Fibroblast of lung (primary cell): ENCODE results near the gene GPS1. TPM values are rescaled to one million over a fixed set of nuclear protein-coding genes. Genes with fewer than 3 reads are reported as not detected.

Experiments used
- DNase-seq, 2 donors: peaks; one replicate each; pipeline versions ENCODE4 v3.0.0 to v3.0.0-alpha.2; 2010; ENCODE audit warnings: low read depth in 2 of 2
- H2AFZ ChIP-seq: 2 replicates; pipeline ENCODE4 v1.5.1; 2012; ENCODE audit warnings: low read length, control low read depth, inconsistent platforms
- H3K27ac ChIP-seq: 2 replicates; pipeline ENCODE4 v1.5.1; 2011; ENCODE audit warnings: low read length, control low read depth; ENCODE audit not compliant: insufficient read depth
- H3K27me3 ChIP-seq: 2 replicates; pipeline ENCODE4 v1.5.1; 2011; ENCODE audit warnings: mild to moderate bottlenecking, low read length; ENCODE audit not compliant: control insufficient read depth, insufficient read depth
- H3K36me3 ChIP-seq: 2 replicates; pipeline ENCODE4 v1.5.1; 2011; ENCODE audit warnings: low read length; ENCODE audit not compliant: control insufficient read depth, insufficient read depth
- H3K4me1 ChIP-seq: 2 replicates; pipeline ENCODE4 v1.5.1; 2011; ENCODE audit warnings: low read length; ENCODE audit not compliant: control insufficient read depth, insufficient read depth; ENCODE audit errors: extremely low read depth
- H3K4me2 ChIP-seq: 2 replicates; pipeline ENCODE4 v1.5.1; 2011; ENCODE audit warnings: low read length, control low read depth; ENCODE audit not compliant: insufficient read depth; ENCODE audit errors: extremely low read depth
- H3K4me3 ChIP-seq, 4 experiments: fragments of 200-600 bp in 1 of 4; sonication (generic) in 1 of 4; replicated peaks in 1 of 4; 2 replicates each; pipeline ENCODE4 v1.5.1; 2011 to 2016; ENCODE audit warnings: low read length in 4 of 4, low read depth in 3 of 4, mild to moderate bottlenecking in 3 of 4, control low read depth in 2 of 4, inconsistent platforms in 1 of 4, mixed read lengths in 1 of 4; ENCODE audit not compliant: insufficient read depth in 1 of 4; ENCODE audit errors: control extremely low read depth in 1 of 4
- H3K79me2 ChIP-seq: 2 replicates; pipeline ENCODE4 v1.5.1; 2012; ENCODE audit warnings: mild to moderate bottlenecking, low read length, inconsistent platforms; ENCODE audit not compliant: control insufficient read depth, insufficient read depth
- H3K9ac ChIP-seq: 2 replicates; pipeline ENCODE4 v1.5.1; 2011; ENCODE audit warnings: mild to moderate bottlenecking, low read length, control low read depth; ENCODE audit not compliant: insufficient read depth
- H3K9me3 ChIP-seq: 2 replicates; pipeline ENCODE4 v1.5.1; 2012; ENCODE audit warnings: low read depth, low read length; ENCODE audit not compliant: control insufficient read depth, insufficient read depth
- H4K20me1 ChIP-seq: 2 replicates; pipeline ENCODE4 v1.5.1; 2011; ENCODE audit warnings: low read length; ENCODE audit not compliant: control insufficient read depth, insufficient read depth; ENCODE audit errors: extremely low read depth
- EZH2 ChIP-seq: IDR thresholded peaks from 2 replicates; pipeline ENCODE4 v1.5.1; 2012; ENCODE audit warnings: low read length, control low read depth, mild to moderate bottlenecking; ENCODE audit errors: missing control alignments
- polyA plus RNA-seq, 2 donors: library from polyadenylated mRNA; depleted of rRNA in 1 of 2; stranded (reverse) in 1 of 2; unstranded in 1 of 2; fragments of >200 nt; gene quantifications; 2 replicates each; pipeline ENCODE4 v1.2.1, GENCODE V29; 2011 to 2012; ENCODE audit warnings: missing spikeins in 1 of 2
- total RNA-seq: library from RNA; depleted of rRNA; stranded (reverse); fragments of >200 nt; gene quantifications from 2 replicates; pipeline ENCODE4 v1.2.1, GENCODE V29; 2014
- TF ChIP-seq, protein P1 (sequence below), 2 donors: IDR thresholded peaks in 1 of 2; conservative IDR thresholded peaks in 1 of 2; 1 replicate in 1 of 2; 2 replicates in 1 of 2; pipeline ENCODE4 v1.5.1; 2011 to 2012; ENCODE audit warnings: low read length in 2 of 2, control low read depth in 1 of 2, inconsistent platforms in 1 of 2, low read depth in 1 of 2, mild to moderate bottlenecking in 1 of 2

The GPS1 gene
- total and polyA plus RNA-seq, 2 donors (not counting 1 experiment from before 2014, with no cell fraction given): 53.3 to 76.6 TPM

DNA sequence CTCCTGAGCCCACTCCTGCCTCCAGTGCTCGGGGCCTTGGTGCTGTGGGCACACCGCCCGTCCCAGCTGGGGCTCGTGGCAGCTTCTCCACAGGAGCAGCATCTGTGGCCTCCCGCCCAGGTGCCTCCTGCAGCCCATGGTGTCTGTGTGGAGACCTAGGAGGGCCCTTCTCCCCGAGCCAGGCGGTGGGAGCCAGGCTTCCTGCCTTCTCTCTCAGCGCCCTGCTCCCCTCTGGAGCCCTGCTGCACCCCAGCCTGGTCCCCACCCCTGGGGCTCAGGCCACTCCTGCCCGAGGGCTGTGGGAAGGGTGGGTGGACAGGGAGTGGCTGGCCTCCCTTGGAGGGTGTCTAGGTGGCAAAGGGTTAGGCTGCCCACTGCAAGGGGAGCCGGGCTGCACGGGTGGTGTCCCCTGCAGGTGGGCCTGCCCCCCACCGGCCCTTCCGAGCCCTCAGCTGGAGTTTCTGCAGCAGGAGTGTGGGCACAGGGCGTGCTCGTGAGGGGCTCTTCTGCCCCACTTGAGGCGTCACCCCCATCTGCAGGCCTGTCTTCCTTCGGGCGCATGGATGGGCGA is 40.0 kb upstream of the GPS1 start:
- Histone ChIP-seq H3K4me3 (no peak overlapping the region), H3K27ac (no peak overlapping the region), H4K20me1 (no peaks in the 10 kb centered on the region), H3K9me3 (no peaks in the 10 kb centered on the region), H2AFZ (no peak overlapping the region), H3K9ac (no peak overlapping the region), H3K4me2 (no peak overlapping the region), H3K79me2 (no peaks in the 10 kb centered on the region), H3K36me3 (no peaks in the 10 kb centered on the region), H3K27me3 (no peaks in the 10 kb centered on the region), H3K4me1 (peaks cover 2% of the 10 kb centered on the region)
- TF ChIP-seq, protein P1, sequence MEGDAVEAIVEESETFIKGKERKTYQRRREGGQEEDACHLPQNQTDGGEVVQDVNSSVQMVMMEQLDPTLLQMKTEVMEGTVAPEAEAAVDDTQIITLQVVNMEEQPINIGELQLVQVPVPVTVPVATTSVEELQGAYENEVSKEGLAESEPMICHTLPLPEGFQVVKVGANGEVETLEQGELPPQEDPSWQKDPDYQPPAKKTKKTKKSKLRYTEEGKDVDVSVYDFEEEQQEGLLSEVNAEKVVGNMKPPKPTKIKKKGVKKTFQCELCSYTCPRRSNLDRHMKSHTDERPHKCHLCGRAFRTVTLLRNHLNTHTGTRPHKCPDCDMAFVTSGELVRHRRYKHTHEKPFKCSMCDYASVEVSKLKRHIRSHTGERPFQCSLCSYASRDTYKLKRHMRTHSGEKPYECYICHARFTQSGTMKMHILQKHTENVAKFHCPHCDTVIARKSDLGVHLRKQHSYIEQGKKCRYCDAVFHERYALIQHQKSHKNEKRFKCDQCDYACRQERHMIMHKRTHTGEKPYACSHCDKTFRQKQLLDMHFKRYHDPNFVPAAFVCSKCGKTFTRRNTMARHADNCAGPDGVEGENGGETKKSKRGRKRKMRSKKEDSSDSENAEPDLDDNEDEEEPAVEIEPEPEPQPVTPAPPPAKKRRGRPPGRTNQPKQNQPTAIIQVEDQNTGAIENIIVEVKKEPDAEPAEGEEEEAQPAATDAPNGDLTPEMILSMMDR (conservative IDR thresholded peaks at IDR 0.05 in 1 of 2, IDR thresholded peaks at IDR 0.05 in 1 of 2; ENCODE audit: low read depth in 1 of 2, low read length in 2 of 2): no peak
- no peak for TF ChIP-seq EZH2
- no peak for DNase-seq

DNA sequence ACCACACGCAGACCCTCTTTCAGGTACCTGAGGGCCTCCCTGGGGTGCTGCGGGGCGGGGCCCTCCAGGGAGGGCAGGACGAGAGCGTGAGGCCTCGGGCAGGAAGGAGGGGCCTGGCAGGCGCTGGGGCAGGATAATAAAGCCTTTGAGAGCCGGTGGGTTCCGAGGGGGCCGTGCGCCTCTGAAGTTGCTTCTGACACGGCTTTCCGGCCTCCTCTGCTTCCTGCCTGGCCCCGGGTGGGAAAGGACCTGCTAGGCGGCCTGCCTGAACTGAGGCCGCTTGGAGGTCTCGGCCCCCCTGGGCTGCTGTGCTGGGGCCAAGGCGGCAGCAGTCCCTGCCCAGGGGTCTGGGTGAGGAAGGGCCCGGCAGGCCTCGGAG is 39.4 kb upstream of the GPS1 start:
- no peak for TF ChIP-seq EZH2
- TF ChIP-seq, protein P1 (conservative IDR thresholded peaks at IDR 0.05 in 1 of 2, IDR thresholded peaks at IDR 0.05 in 1 of 2; ENCODE audit: low read depth in 1 of 2, low read length in 2 of 2): no peak

DNA sequence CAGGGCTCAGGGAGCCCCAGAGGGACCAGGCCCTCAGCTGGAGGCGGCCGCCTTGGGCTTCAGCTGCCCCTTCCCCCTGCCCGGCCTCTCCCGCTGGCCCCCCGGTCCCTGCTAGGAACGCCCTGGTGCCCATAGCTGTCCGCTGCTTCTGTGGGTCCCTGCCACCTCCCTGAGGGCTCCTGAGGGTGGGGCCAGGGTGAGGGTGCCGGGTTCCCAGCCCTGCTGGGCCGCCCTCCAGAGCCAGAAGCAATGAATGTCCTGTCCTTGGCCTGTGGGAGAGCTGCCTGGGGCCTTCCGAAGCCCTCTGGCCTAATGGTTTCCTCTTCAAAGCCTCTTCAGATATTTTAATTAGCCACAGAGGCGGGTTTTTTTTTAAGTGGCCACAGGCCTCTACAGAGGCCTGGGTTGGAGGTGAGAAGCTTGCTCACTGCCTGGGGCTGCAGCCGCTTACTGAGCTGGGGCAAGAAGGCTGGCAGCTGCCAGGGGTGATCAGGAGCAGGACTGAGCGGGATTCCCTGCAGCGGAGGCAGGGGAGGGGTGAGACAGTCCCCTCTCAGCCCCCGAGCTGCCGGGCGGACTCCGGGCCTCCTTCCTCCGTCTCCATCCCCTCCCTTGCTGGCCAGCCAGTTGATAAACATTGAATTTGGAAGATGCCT is 38.9 kb upstream of the GPS1 start:
- DNase-seq: peak in 1 of 2 donors; percentile 9
- no peak overlapping the region for H3K4me3 ChIP-seq
- TF ChIP-seq, protein P1 (conservative IDR thresholded peaks at IDR 0.05 in 1 of 2, IDR thresholded peaks at IDR 0.05 in 1 of 2; ENCODE audit: low read depth in 1 of 2, low read length in 2 of 2): no peak
- TF ChIP-seq EZH2: no peak
- peak overlapping the region; percentile 38 for H3K27ac ChIP-seq
- H3K79me2 ChIP-seq: no peaks in the 10 kb centered on the region
- no peak overlapping the region for H2AFZ ChIP-seq
- H3K4me1 ChIP-seq: no peaks in the 10 kb centered on the region
- no peak overlapping the region for H3K9ac ChIP-seq
- no peaks in the 10 kb centered on the region for H3K9me3 ChIP-seq
- no peaks in the 10 kb centered on the region for H4K20me1 ChIP-seq
- H3K27me3 ChIP-seq: no peaks in the 10 kb centered on the region
- no peak overlapping the region for H3K4me2 ChIP-seq
- H3K36me3 ChIP-seq: peaks cover 2% of the 10 kb centered on the region

More for the DNA sequence above, 39.4 kb upstream of the GPS1 start:
- no peak overlapping the region for H2AFZ ChIP-seq
- H3K9ac ChIP-seq: no peak overlapping the region
- H3K36me3 ChIP-seq: no peaks in the 10 kb centered on the region
- H3K4me1 ChIP-seq: no peaks in the 10 kb centered on the region
- H4K20me1 ChIP-seq: no peaks in the 10 kb centered on the region
- no peak for DNase-seq
- no peak overlapping the region for H3K4me3 ChIP-seq
- H3K27ac ChIP-seq: no peak overlapping the region
- no peak overlapping the region for H3K4me2 ChIP-seq
- no peaks in the 10 kb centered on the region for H3K9me3 ChIP-seq
- no peaks in the 10 kb centered on the region for H3K79me2 ChIP-seq
- no peaks in the 10 kb centered on the region for H3K27me3 ChIP-seq
